NCI-H2196 treated with DMSO at 0.1 percent for 48 hours (cell line): ENCODE results near the gene HOATZ.

Experiments used
- DNase-seq: peaks from one replicate; lab custom pipeline; 2025; ENCODE audit not compliant: unreplicated experiment; lab: John Stamatoyannopoulos, UW

Gene HOATZ

GRCh38 chr11:111521135-111521534 lies 6.6 kb downstream of the HOATZ start:
- DNase-seq = no peak

- no peak for DNase-seq
These were observed 7.8 kb downstream of the HOATZ start for GRCh38 chr11:111522426-111522825.

GRCh38 chr11:111523343-111523742 lies 8.8 kb downstream of the HOATZ start:
- no peak for DNase-seq

GRCh38 chr11:111524056-111524455 lies 9.5 kb downstream of the HOATZ start:
- no peak for DNase-seq

GRCh38 chr11:111525456-111525855 lies 10.9 kb downstream of the HOATZ start:
- no peak for DNase-seq

- no peak for DNase-seq
These were observed 11.9 kb downstream of the HOATZ start for GRCh38 chr11:111526501-111526900.

- DNase-seq = no peak
These were observed 12.7 kb downstream of the HOATZ start for GRCh38 chr11:111527279-111527678.

- no peak for DNase-seq
These were observed 14.0 kb downstream of the HOATZ start for GRCh38 chr11:111528557-111528956.

- DNase-seq = no peak
These were observed 15.5 kb downstream of the HOATZ start for GRCh38 chr11:111530091-111530490.

GRCh38 chr11:111531136-111531535 lies 16.6 kb downstream of the HOATZ start:
- DNase-seq = no peak

- DNase-seq = no peak
These were observed 17.2 kb downstream of the HOATZ start for GRCh38 chr11:111531687-111532364.

- no peak for DNase-seq
These were observed 17.8 kb downstream of the HOATZ start for GRCh38 chr11:111532365-111532709.

GRCh38 chr11:111535281-111535680 lies 20.7 kb downstream of the HOATZ start:
- DNase-seq = no peak

GRCh38 chr11:111537336-111537860 lies 22.8 kb downstream of the HOATZ start:
- no peak for DNase-seq

- no peak for DNase-seq
These were observed 24.0 kb downstream of the HOATZ start for GRCh38 chr11:111538407-111539114.

- no peak for DNase-seq
These were observed 25.0 kb downstream of the HOATZ start for GRCh38 chr11:111539426-111540113.

GRCh38 chr11:111540114-111540936 lies 25.7 kb downstream of the HOATZ start, which contains the start of gene LAYN:
Gene LAYN, plus strand, starts transcription at chr11:111540720. Its CDS starts 124 bp downstream, at chr11:111540844.
- no peak for DNase-seq

- no peak for DNase-seq
These were observed 26.3 kb downstream of the HOATZ start for GRCh38 chr11:111540937-111541253.

GRCh38 chr11:111541254-111542061 lies 26.9 kb downstream of the HOATZ start:
- no peak for DNase-seq

GRCh38 chr11:111542606-111543275 lies 28.2 kb downstream of the HOATZ start:
- no peak for DNase-seq
